Endothelial cell of umbilical vein (primary cell): ENCODE data around the gene KLHL26. TPM values are rescaled to one million over a fixed set of nuclear protein-coding genes. Genes with fewer than 3 reads are reported as not detected.

Experiments
- BruUV-seq: library from RNA; stranded (reverse); fragments of 400-500 nt; replicated peaks from 2 replicates; lab custom pipeline; 2021; lab: Mats Ljungman, UMichigan
- CTCF ChIA-PET: fragments of 300-600, 350-600 bp; sonication (Branson Sonifier 250); formaldehyde crosslinking; loops from one replicate; lab custom pipeline; 2021; ENCODE audit warnings: antibody characterized with exemption, inconsistent platforms; lab: Charles Lee
- POLR2A ChIA-PET: fragments of 300-600, 350-600 bp; sonication (Branson Sonifier 250); formaldehyde crosslinking; loops from one replicate; lab custom pipeline; 2021; ENCODE audit warnings: antibody characterized with exemption, inconsistent platforms; lab: Charles Lee
- DNase-seq: peaks from one replicate; pipeline ENCODE4 v3.0.0-alpha.2; 2011; ENCODE audit warnings: low read depth, low spot score
- FAIRE-seq: peaks from 2 replicates; lab custom pipeline; 2011; peaks lifted over from hg19 to GRCh38; lab: Jason Lieb, UNC
- H2AFZ ChIP-seq: 2 replicates; pipeline ENCODE4 v1.6.0; 2012; ENCODE audit warnings: low read depth, low read length, control low read depth, inconsistent platforms
- H3K27ac ChIP-seq: 2 replicates; pipeline ENCODE4 v1.5.1; 2011; ENCODE audit warnings: low read depth, mild to moderate bottlenecking, control low read depth, low read length, moderate library complexity; ENCODE audit not compliant: insufficient read depth
- H3K27me3 ChIP-seq, 2 experiments: 2 replicates each; pipeline versions ENCODE4 v1.6.0 to v1.6.1; 2011; ENCODE audit warnings: low read length in 2 of 2, mixed read lengths in 1 of 2; ENCODE audit not compliant: control insufficient read depth in 2 of 2, insufficient read depth in 2 of 2
- H3K36me3 ChIP-seq, 2 experiments: 2 replicates in 1 of 2; 3 replicates in 1 of 2; pipeline ENCODE4 v1.5.1; 2011; ENCODE audit warnings: low read length in 2 of 2, mild to moderate bottlenecking in 1 of 2, moderate library complexity in 1 of 2; ENCODE audit not compliant: control insufficient read depth in 2 of 2, insufficient read depth in 2 of 2; ENCODE audit errors: extremely low read depth in 1 of 2
- H3K4me1 ChIP-seq: 3 replicates; pipeline ENCODE4 v1.5.1; 2011; ENCODE audit warnings: mild to moderate bottlenecking, low read length; ENCODE audit not compliant: control insufficient read depth, insufficient read depth; ENCODE audit errors: extremely low read depth
- H3K4me2 ChIP-seq: 2 replicates; pipeline ENCODE4 v1.6.1; 2011; ENCODE audit warnings: low read length, control low read depth, mixed read lengths; ENCODE audit not compliant: insufficient read depth
- H3K4me3 ChIP-seq, 3 experiments: fragments of 200-600 bp in 1 of 3; sonication (generic), shearing (Covaris generic) in 1 of 3; replicated peaks in 1 of 3; 2 replicates each; pipeline ENCODE4 v1.5.1; 2011 to 2016; ENCODE audit warnings: control low read depth in 3 of 3, low read length in 3 of 3, mild to moderate bottlenecking in 2 of 3, inconsistent platforms in 1 of 3, low read depth in 1 of 3, moderate library complexity in 1 of 3; ENCODE audit not compliant: insufficient read depth in 1 of 3
- H3K79me2 ChIP-seq: 2 replicates; pipeline ENCODE4 v1.6.0; 2012; ENCODE audit warnings: low read length, inconsistent platforms; ENCODE audit not compliant: control insufficient read depth, insufficient read depth
- H3K9ac ChIP-seq: replicated peaks from 2 replicates; pipeline ENCODE3; 2011; ENCODE audit warnings: low read length, control low read depth; ENCODE audit not compliant: insufficient read depth; ENCODE audit errors: extremely low read depth
- H3K9me1 ChIP-seq: replicated peaks from 3 replicates; pipeline ENCODE4 v1.6.0; 2011; ENCODE audit warnings: mild to moderate bottlenecking, low read length; ENCODE audit not compliant: control insufficient read depth, insufficient read depth; ENCODE audit errors: extremely low read depth
- H3K9me3 ChIP-seq: replicated peaks from 2 replicates; pipeline ENCODE4 v1.5.1; 2012; ENCODE audit warnings: low read length, inconsistent platforms; ENCODE audit not compliant: control insufficient read depth, insufficient read depth
- H4K20me1 ChIP-seq: replicated peaks from 2 replicates; pipeline ENCODE3; 2011; ENCODE audit warnings: mild to moderate bottlenecking, low read length; ENCODE audit not compliant: control insufficient read depth, insufficient read depth; ENCODE audit errors: extremely low read depth
- FOS ChIP-seq: IDR thresholded peaks from 2 replicates; pipeline ENCODE4 v1.6.1; 2011; ENCODE audit warnings: mild to moderate bottlenecking, low read length, moderate library complexity, borderline replicate concordance; ENCODE audit not compliant: insufficient read depth
- GATA2 ChIP-seq: IDR thresholded peaks from 2 replicates; pipeline ENCODE4 v1.7.0; 2011; ENCODE audit warnings: low read depth, mild to moderate bottlenecking, moderate library complexity, mixed read lengths, low read length; ENCODE audit not compliant: insufficient read length, insufficient read depth
- JUN ChIP-seq: IDR thresholded peaks from 2 replicates; pipeline ENCODE4 v1.6.1; 2011; ENCODE audit warnings: borderline replicate concordance, low read depth; ENCODE audit not compliant: insufficient read length, insufficient read depth
- MYC ChIP-seq: IDR thresholded peaks from one replicate; pipeline ENCODE4 v1.6.1; 2011; ENCODE audit warnings: mild to moderate bottlenecking, low read depth, low read length
- POLR2A ChIP-seq: IDR thresholded peaks from 2 replicates; pipeline ENCODE4 v1.6.1; 2012; ENCODE audit warnings: low read depth, mild to moderate bottlenecking, control low read depth, low read length
- POLR2AphosphoS5 ChIP-seq: IDR thresholded peaks from 2 replicates; pipeline ENCODE4 v1.6.1; 2012; ENCODE audit warnings: low read depth, mild to moderate bottlenecking, control low read depth, low read length, moderate library complexity; ENCODE audit not compliant: insufficient read depth
- dilution Hi-C: fragments of 300-500 bp; cut with MboI; formaldehyde crosslinking; loops from one replicate; pipeline ENCODE4 v1.15.0; 2019; ENCODE audit warnings: low sequenced_read_pairs; ENCODE audit not compliant: extremely low pct_ligation_motif_present
- intact Hi-C: fragments of 100-400 bp; cut with micrococcal nuclease; formaldehyde crosslinking; loops from one replicate; pipeline ENCODE4 v1.10.0; 2022
- polyA plus RNA-seq, 4 experiments: library from polyadenylated mRNA; depleted of rRNA in 3 of 4; stranded (reverse) in 3 of 4; unstranded in 1 of 4; fragments of >200 nt; gene quantifications; 2 replicates each; pipeline versions ENCODE4 v1.2.1 to v1.2.3, GENCODE V29; 2011 to 2012; ENCODE audit warnings: missing spikeins in 1 of 4
- total RNA-seq: library from RNA; stranded (reverse); gene quantifications from 2 replicates; pipeline ENCODE4 v1.2.3, GENCODE V29; 2021
- TF ChIP-seq, protein P1 (sequence below), 2 donors: IDR thresholded peaks; 1 replicate in 1 of 2; 2 replicates in 1 of 2; pipeline ENCODE4 v1.5.1; 2011; ENCODE audit warnings: low read length in 2 of 2, mild to moderate bottlenecking in 2 of 2, moderate library complexity in 2 of 2, control low read depth in 1 of 2, inconsistent platforms in 1 of 2, low read depth in 1 of 2; ENCODE audit not compliant: insufficient read depth in 1 of 2; ENCODE audit errors: extremely low read depth in 1 of 2
- TF ChIP-seq, protein P2 (sequence below): IDR thresholded peaks from 2 replicates; pipeline ENCODE4 v1.6.1; 2011; ENCODE audit not compliant: insufficient read depth, insufficient read length

KLHL26 gene
- total and polyA plus RNA-seq, 2 donors (not counting 3 experiments of a cell fraction or from before 2014, with no cell fraction given): 2.4 to 6.2 TPM

DNA sequence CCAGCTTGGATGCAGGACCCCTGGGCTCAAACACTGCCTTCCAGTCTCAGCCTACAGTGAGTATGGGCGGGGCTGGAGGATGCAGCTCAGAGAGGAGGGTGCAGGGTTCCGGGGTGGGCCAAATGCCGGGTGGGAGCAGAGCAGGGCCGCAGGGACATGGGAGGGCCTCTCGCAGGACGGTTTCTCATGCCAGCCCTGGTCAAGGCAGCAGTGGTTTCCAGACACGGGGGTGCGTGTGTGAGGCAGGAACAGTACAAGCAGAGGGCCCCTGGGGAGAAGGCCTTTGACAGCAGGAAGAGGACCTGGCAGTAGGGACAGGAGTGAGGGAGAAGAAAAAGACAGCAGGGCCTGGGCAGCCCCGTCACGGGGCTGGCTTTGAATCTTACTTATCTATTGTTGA, 80.8 kb downstream of the KLHL26 start:
- intact Hi-C loops (no loop called here), dilution Hi-C loops (no loop called here)
- no peak overlapping the region for H3K4me2 ChIP-seq
- H4K20me1 ChIP-seq: no peaks in the 10 kb centered on the region
- no peak overlapping the region for H3K4me3 ChIP-seq
- H3K27ac ChIP-seq: no peak overlapping the region
- H3K79me2 ChIP-seq: no peaks in the 10 kb centered on the region
- no peak for TF ChIP-seq FOS
- TF ChIP-seq MYC: no peak
- no peak for TF ChIP-seq JUN
- TF ChIP-seq, protein P1, sequence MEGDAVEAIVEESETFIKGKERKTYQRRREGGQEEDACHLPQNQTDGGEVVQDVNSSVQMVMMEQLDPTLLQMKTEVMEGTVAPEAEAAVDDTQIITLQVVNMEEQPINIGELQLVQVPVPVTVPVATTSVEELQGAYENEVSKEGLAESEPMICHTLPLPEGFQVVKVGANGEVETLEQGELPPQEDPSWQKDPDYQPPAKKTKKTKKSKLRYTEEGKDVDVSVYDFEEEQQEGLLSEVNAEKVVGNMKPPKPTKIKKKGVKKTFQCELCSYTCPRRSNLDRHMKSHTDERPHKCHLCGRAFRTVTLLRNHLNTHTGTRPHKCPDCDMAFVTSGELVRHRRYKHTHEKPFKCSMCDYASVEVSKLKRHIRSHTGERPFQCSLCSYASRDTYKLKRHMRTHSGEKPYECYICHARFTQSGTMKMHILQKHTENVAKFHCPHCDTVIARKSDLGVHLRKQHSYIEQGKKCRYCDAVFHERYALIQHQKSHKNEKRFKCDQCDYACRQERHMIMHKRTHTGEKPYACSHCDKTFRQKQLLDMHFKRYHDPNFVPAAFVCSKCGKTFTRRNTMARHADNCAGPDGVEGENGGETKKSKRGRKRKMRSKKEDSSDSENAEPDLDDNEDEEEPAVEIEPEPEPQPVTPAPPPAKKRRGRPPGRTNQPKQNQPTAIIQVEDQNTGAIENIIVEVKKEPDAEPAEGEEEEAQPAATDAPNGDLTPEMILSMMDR (IDR thresholded peaks at IDR 0.05; ENCODE audit: extremely low read depth in 1 of 2, insufficient read depth in 1 of 2, low read depth in 1 of 2, low read length in 2 of 2): no peak
- TF ChIP-seq, protein P2, sequence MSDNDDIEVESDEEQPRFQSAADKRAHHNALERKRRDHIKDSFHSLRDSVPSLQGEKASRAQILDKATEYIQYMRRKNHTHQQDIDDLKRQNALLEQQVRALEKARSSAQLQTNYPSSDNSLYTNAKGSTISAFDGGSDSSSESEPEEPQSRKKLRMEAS: no peak
- no peak for TF ChIP-seq POLR2A
- no peak for TF ChIP-seq POLR2AphosphoS5
- no peak for TF ChIP-seq GATA2
- ChIA-PET POLR2A (interaction anchor here (0.6 kb wide), 1 partner anchor 158 kb away, joined by 4 read pairs; no protein-coding TSS in a partner anchor), CTCF (interaction anchor here (0.9 kb wide), 1 partner anchor 130 kb away, joined by 3 read pairs; no protein-coding TSS in a partner anchor)
- H3K9me1 ChIP-seq: no peaks in the 10 kb centered on the region
- H2AFZ ChIP-seq: no peak overlapping the region
- no peaks in the 10 kb centered on the region for H3K4me1 ChIP-seq
- BruUV-seq: no TSS peak
- no peaks in the 10 kb centered on the region for H3K9me3 ChIP-seq
- no peaks in the 10 kb centered on the region for H3K27me3 ChIP-seq
- FAIRE-seq (no peak), DNase-seq (no peak)
- H3K9ac ChIP-seq: no peak overlapping the region
- H3K36me3 ChIP-seq: no peaks in the 10 kb centered on the region
